GM03348 (cell line): Measurements from ENCODE around the gene CCDC7.
"Not testable (repeated sequence)": the region's sequence is repeated elsewhere in the genome, so short reads cannot be mapped to it uniquely, and the experiment has no call there.

Experiments
- DNase-seq: peaks from one replicate; pipeline ENCODE4 v3.0.0; 2012; ENCODE audit warnings: low spot score

Gene CCDC7

DNA sequence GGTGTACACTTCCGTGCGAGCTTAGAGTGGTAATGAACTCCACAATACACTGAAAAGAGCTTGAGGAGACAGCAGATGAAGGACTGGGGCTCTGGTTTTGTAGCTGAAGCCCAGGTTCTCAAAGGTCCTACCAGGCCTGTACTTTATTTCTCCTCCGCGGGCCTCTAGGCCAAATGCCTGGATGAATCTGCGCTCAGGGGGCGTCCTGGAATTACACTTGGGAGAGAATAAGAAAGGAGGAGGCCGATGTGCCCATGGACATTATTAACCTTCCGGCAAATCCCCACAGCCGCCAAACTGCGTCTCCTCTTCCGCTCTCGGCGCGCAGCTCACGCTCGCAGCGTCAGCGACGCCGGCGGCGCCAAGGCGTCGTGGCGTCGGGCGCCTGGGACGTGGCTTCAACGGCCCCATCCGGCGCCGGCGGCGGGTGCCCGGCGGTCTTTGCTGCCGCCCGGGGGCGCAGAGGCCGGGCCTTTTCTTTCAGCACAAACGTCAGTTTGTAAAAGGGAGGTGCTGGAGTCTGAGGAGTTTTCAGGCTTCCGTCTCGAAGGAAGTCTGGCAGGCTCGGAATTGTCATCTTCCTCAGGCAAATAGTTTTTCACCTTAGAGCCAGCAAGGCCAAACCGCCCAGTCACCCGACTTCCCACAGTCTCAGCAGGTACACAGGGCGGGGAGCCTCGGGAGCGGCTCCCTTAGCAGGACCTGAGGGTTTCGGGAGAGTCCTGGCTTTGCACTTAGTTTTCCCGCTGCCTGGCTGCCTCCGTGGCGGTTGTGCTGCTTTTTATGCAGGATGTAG, at the start of gene CCDC7:
TSS of gene CCDC7 (plus strand) at position 401 of the 796 bp plus-strand sequence. CDS start 5,503 bp downstream, outside the sequence.
- peak; percentile 96 for DNase-seq

DNA sequence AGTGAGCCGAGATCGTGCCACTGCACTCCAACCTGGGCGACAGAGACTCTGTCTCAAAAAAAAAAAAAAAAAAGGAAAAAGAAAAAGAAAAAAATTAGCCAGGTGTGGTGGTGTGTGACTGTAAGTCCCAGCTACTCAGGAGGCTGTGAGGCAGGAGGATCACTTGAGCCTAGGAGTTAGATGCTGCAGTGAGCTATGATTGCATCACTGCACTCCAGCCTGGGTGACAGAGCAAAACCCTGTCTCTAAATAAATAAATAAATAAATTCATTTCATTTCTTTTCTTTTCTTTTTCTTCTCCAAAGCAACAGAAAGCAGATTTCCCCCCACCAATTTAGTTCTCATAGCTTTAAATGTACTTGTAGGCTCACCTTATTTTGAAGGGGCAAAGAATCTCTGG, 48.8 kb upstream of the CCDC7 start:
- not testable (repeated sequence) for DNase-seq

DNA sequence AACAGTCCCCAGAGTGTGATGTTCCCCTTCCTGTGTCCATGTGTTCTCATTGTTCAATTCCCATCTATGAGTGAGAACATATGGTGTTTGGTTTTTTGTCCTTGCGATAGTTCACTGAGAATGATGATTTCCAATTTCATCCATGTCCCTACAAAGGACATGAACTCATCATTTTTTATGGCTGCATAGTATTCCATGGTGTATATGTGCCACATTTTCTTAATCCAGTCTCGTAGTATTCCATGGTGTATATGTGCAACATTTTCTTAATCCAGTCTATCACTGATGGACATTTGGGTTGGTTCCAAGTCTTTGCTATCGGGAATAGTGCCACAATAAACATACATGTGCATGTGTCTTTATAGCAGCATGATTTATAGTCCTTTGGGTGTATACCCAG, 46.2 kb upstream of the CCDC7 start:
- not testable (repeated sequence) for DNase-seq

DNA sequence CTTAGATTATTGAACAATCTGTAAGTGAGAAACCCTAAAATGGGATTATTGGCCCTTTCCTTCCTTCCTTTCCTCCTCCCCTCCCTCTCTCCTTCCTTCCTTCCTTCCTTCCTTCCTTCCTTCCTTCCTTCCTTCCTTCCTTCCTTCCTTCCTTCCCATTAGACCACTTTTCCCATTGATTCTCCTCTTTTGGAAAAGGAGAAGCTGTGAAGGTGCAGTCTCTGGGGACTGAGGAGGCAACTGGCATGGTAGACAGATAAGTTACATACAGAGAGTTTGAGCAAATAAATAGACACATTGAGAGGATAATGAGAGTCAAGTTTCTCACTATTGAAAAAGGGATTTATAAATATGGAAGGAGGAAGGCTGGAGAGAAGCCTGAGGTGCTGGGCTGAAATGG, 45.0 kb upstream of the CCDC7 start:
- DNase-seq = no peak

DNA sequence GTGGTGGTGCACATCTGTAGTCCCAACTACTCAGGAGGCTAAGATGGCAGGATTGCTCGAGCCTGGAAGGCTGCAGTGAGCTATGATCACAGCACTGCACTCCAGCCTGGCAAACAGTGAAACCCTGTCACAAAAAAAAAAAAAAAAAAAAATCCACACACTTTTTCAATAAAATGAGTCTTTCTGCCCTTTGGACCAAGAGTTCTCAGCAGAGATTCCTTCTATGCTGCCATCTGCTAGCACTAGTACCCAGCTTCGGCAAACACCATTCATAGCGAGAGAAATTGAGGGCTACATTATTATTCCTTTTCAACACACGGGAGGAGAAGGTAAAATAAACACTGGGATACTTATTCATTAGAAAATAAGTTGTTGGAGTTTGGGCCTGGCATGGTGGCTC, 43.4 kb upstream of the CCDC7 start:
- DNase-seq = no peak

DNA sequence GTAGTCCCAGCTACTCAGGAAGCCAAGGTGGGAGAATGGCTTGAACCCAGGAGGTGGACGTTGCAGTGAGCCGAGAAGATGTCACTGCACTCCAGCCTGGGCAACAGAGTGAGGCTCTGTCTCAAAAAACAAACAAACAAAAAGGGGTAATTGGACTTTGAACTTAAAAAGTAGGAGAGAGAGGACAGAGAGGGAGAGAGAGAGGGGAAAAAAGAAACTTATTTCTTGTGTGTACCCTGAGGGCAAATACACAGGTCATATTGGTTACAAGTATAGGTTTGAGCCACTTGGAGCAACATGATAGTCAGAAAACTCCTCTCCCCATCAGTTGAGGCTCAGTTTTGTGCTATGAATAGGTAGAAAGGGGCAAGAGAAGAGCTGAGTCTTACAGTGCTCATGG, 42.8 kb upstream of the CCDC7 start:
- no peak for DNase-seq

DNA sequence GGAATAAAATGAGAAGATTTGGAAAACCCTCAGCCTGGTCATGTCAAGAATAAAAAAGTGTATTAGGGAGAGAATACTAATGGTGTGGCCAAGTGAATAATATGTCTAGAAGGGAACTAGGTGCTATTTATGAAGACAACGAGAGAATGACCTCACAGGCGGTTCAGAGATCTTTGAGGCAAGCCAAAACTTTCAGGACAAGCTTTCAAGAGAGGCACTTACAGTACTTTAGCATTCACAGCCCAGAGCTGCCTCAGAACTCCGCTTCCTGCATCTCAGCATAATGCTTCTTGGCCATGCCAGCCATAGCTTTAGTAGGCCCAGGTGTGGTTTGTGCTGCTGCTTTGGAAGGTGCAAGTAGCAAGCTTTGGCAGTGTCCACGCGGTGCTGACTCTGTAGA, 37.2 kb upstream of the CCDC7 start:
- DNase-seq = no peak

DNA sequence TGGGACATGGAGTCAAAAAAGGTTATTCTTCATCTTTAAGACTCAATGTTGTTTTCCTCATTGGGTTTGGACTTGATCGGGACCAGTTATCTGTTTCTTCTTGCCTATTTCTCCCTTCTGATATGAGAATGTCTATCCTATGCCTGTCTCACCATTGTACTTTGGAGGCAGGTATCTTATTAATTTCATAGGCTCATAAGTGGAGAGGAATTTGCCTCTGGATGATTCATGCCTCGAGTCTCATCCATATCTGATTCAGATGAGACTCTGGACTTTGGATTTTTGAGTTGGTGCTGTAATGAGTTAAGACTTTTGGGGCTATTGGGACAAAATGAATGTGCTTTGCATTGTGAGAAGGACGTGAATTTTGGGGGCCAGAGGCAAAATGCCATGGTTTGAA, 36.2 kb upstream of the CCDC7 start:
- no peak for DNase-seq

DNA sequence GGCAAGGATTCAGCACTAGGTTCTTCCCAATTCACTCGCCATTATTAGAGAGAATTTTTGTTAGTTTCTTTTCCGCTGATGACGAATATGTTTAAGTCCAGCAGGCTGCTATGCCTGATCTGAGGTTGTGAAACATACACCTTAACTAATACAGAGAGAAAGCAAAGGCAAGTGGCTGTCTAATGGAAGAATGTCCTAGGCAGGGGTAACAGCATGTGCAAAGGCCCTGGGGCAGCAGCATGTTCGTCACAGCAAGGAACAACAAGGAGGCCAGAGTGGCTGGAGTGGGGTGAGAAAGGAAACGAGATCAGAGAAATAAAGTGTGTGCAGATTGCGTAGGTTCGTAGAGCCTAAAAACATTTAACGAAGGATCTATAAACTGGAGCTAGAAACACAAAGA, 35.4 kb upstream of the CCDC7 start:
- DNase-seq = no peak

DNA sequence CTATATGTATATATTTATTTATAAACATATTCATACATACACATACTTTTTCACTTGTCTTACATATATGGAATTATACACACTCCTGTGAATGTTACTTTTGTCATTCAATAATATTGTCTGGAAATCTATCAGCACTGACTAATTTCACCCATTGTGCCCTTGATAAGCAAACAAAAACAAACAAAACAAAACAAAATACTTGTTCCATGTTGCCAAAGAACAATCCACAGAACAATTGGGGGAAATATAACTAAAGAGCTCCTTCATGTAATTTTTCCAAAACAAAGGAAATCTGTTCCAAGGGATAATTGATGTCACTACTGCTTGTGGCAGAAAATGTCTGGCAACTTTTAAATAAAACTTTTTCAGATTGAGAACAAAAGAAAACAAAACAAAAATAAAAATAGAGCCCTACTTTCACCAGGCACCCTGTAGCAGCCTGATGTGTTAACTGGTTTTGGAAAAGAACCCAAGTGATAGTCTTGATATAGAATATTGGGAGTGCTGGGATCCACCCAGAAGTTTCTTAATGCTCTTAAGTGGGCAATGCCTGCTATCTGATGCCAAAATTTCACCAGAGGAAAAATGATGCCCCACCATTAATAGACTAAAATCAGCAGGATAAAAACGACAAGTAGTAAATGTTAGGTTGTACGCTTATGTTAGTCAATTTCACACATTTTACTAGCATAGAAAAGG, 34.0 kb upstream of the CCDC7 start:
- DNase-seq = no peak

DNA sequence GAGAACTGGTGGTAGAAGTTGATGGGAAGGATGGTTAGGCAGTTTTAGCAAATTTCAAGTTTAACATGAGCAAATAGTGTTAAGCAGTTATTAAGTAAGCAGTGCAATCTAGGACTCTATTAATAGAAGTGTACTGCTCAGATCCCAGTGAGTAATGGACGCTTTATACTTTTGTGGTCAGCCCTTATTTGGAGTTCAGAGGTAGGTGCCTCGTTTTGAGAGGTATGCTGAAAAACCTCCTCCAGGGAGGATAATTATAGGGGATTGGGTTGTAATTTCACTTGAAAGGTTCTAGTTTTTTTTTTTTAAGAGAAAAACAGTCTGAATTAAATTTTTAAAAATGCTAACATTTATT, 33.5 kb upstream of the CCDC7 start:
- DNase-seq = peak; percentile 16

DNA sequence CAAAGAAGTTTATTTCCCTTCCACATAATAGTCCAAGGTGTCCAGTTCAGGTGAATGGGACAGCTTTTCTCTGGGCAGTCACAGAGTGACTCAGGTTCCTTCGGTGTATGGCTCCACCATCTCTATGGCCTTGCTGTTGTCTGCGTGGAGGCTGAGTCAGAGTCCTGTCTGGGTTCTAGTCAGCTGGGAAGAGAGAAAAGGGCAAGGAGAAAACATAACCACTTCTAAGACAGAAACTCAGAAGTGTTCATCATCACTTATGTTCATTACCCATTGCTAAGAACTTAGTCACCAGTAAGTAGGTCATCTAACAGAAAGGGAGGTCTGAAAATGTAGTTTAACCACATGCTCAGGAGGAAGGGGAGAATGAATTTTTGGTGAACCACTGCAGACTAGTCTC, 32.4 kb upstream of the CCDC7 start:
- DNase-seq = peak; percentile 77

DNA sequence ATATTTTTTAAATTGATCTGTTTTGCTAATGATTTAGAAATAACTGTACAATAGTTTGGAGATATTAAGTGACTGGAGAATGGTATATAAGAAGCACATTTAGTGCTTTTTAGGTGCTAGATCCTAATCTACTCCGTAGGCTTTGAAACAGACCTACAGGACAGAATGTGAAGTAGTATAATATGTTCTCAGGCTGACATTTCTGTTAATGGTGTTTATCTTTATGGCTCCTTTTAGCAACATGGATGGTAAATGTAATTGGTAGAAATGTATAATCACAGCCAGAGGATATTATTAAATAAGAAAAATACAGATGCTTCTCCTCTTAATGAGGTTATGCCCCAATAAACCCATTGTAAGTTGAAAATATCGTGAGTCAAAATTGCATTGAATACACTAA, 30.6 kb upstream of the CCDC7 start:
- DNase-seq = no peak

DNA sequence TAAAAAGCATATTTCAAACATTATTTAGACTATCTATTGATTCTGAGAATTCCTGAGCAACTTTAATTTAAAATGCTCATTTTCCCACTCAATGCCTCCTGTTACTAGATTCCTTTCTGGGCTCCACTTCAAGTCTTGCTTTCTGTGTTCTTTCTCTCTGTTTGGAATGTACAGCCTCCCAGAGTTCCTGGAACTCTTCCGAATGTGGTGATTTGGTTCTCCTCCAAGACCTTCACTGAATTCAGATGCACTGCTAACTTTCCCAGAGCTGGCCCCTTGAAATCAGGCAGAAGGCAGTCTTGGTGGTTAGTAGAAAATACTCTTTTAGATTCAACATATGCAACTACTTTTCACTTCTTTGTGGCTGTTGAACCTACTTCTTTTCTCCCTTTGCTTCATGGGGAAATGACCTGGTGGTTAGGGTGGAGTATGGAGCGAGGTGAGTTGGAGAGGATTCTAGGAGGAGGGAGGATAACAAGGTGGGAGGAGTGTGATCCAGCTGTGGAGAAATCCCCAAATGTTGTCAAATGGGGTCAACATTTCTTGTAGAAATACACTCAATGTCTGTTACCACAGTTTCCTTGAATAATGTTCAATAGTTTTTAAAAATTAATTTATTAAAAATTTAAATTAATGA, 27.9 kb upstream of the CCDC7 start:
- DNase-seq = peak; percentile 72

DNA sequence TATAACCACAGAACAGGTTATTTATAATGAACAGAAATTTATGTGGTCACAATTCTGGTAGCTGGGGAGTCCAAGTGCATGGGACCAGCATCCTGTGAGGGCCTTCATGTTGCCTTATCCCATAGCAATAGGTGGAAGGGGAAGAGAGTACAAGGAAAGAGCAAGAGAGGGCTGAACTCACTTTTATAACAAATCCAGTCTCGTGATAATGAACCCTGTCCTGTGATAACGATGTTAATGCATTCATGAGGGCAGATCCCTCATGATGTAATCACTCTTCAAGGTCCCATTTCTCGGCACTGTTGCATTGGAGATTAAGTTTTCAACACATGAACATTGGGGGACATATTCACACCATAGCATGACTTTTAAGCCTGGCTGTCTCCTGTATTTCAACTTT, 27.4 kb upstream of the CCDC7 start:
- DNase-seq = no peak

DNA sequence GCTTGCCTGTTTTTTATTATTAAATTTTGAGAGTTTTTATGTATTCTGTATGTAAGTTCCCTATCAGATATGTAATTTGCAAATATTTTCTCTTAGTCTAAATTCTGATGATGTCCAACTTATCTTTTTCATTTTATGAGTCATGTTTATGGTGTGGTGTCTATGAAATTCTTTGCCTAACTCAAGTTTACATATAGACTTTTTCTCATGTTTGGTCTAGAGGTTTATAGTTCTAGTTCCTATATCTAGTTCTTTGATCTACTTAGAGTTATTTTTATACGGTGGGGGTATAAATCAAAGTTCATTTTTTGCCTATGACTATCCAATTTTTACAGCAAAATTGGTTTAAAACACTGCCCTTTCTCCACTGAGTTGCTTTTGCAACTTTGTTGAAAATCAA, 26.3 kb upstream of the CCDC7 start:
- DNase-seq = no peak

DNA sequence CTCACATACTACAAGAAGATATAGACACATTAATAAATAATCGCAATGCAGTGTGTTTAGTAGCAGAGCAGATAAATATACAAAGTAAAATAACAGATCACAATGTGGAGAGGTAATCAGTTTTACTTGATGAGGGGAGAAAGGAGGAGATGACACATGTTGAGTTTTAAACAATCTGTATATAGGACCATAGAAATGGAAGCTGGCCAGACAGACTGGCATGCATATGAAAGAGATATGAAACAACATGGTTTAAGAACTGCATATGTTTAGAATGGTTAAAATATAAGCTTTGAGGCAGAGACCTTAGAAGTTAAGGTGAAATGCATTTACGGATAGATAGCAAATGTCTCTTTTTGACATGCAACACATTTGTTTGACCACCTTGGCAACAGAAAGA, 19.8 kb upstream of the CCDC7 start:
- no peak for DNase-seq

DNA sequence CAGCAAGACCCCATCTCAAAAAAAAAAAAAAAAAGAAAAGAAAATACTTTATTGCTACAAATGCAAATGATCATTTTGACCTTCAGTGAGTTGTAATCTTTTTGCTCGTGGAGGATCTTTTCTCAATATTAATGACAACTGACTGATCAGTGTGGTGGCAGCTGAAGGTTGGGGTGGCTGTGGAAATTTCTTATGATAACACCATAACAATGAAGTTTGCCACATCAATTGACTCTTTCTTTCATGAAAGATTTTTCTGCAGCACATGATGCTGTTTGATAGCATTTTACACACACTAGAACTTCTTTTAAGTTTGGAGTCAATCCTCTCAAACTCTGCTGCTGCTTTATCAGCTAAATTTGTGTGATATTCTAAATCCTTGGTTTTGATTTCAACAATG, 12.4 kb upstream of the CCDC7 start:
- DNase-seq = no peak

DNA sequence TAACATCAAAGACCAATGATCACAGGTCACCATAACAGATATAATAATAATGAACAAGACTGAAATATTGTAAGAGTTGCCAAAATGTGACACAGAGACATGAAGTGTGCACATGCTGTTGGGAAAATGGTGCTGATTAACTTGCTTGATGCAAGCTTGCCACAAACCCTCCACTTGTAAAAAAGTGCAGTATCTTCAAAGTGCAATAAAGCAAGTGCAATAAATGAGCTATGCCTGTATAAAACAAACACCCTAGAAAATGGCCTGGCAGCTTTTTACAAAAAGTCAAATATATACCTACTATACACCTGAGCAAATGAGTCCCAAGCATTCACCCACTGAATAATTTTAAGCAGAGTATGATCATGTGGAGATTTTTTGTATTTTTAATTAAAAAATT, 9.7 kb upstream of the CCDC7 start:
- no peak for DNase-seq

DNA sequence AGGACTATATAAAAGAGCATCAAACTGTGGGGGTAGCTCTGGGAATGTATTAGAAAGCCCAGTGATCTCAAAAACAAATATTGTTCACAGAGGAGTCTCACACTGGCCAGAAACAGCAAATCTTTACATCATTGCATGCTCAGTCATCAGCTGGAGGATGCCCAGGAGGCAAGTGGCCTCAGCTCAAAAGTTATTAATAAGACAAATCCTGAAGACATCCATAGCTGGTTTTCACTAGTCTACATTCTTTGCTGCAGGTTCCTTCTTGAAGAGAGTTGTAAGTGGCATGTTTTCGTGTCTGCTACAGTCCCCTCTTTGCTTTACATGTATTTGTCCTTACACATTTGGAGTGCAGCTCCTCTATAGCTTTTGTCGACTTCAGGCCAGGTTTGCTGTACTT, 8.6 kb upstream of the CCDC7 start:
- peak; percentile 6 for DNase-seq

DNA sequence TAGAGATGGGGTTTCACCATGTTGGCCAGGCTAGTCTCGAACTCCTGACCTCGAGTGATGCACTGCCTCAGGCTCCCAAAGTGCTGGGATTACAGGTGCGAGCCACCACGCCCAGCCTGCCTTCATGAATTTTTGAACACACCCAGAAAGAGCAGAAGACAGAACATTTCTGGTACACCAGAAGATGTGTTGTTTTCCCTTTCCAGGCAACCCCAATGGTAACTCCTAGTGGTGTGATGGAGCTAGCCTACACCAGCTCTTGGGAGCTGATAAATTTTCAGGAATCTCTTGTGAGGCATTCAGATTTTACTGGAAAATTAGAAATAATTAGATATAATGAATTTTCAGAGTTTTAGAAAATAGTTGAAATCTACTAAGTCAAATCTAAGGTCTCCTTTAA, 904 bp upstream of the CCDC7 start:
- peak; percentile 8 for DNase-seq

DNA sequence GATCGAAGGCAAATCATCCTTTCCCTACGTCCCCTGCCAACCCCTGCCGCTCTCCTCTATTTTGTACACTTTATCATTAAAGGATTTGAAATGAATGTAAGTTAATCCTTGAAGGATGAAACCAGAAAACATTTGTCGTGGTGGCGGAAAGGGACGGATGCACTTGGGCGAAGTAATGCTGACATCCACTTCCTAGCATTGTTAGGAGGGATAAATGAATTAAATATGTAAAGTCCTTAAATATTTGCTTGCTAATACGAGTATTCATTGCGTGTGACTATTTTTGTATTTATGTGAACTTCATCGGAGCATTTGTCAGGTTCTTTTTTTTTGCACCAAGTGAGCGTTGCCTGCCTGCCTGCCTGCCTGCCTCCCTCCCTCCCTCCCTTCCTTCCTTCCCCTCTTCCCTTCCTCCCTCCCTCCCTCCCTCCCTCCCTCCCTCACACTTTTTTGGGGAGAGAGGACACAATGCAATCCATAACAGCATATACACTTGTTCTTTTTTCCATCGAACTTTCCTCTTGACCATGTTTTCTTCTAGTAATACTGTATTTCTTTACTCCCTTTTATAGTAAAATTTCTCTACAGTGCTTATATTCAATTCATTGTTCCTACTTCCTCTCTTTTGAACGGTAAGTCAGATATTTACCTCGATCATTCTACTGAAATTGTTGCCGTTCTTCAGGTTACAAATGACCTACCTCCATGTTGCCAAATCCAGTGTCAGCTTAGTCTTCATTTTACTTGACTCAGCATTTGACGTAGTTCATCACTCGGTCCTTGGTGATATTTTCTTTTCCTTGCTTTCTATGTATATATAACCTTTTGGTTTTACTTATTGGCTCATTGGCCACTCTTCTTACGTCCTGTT, 831 bp downstream of the CCDC7 start:
- DNase-seq = peak; percentile 31
